NCI-H1694 treated with DMSO at 0.1 percent for 48 hours (cell line): ENCODE measurements around the gene ZDHHC21.
A peak's percentile ranks its signal among the peaks of the same experiment; 100 is the strongest.

Source experiments
- DNase-seq: peaks from one replicate; lab custom pipeline; 2025; lab: John Stamatoyannopoulos, UW

Gene ZDHHC21

GRCh38 chr9:14616188-14616982 is 76.8 kb downstream of the ZDHHC21 start:
- DNase-seq: peak; percentile 87

GRCh38 chr9:14608540-14608939 is 84.7 kb downstream of the ZDHHC21 start:
- DNase-seq: no peak

GRCh38 chr9:14597171-14597799 is 95.9 kb downstream of the ZDHHC21 start:
- no peak for DNase-seq

- DNase-seq: no peak
These were observed 99.8 kb downstream of the ZDHHC21 start for GRCh38 chr9:14593406-14593805.

- DNase-seq: no peak
These were observed 101.8 kb downstream of the ZDHHC21 start for GRCh38 chr9:14591411-14591810.

- DNase-seq: no peak
These were observed 107.3 kb downstream of the ZDHHC21 start for GRCh38 chr9:14585730-14586473.

- DNase-seq: no peak
These were observed 108.7 kb downstream of the ZDHHC21 start for GRCh38 chr9:14584571-14584970.

GRCh38 chr9:14578030-14578429 is 115.2 kb downstream of the ZDHHC21 start:
- DNase-seq: no peak

GRCh38 chr9:14574173-14574572 is 119.1 kb downstream of the ZDHHC21 start:
- no peak for DNase-seq

GRCh38 chr9:14573319-14573718 is 119.9 kb downstream of the ZDHHC21 start:
- no peak for DNase-seq

GRCh38 chr9:14565352-14566016 is 127.7 kb downstream of the ZDHHC21 start:
- no peak for DNase-seq

GRCh38 chr9:14563902-14564624 is 129.2 kb downstream of the ZDHHC21 start:
- no peak for DNase-seq

- no peak for DNase-seq
These were observed 131.3 kb downstream of the ZDHHC21 start for GRCh38 chr9:14561929-14562405.
